HG02970 (cell line): ENCODE results near the gene SIGLEC1.

Source experiments
- ATAC-seq: cut with Tn5 transposase; IDR thresholded peaks from one replicate; pipeline ENCODE4 v1.9.1; 2021; ENCODE audit warnings: mild to moderate bottlenecking, moderate library complexity, moderate number of reproducible peaks; ENCODE audit not compliant: unreplicated experiment, low FRiP score

The SIGLEC1 gene

GRCh38 chr20:3702611-3703391, 9.6 kb downstream of the SIGLEC1 start:
- ATAC-seq = no peak

GRCh38 chr20:3701061-3701998, 11.1 kb downstream of the SIGLEC1 start:
- ATAC-seq = no peak

GRCh38 chr20:3699037-3699436, 13.4 kb downstream of the SIGLEC1 start:
- no peak for ATAC-seq

- no peak for ATAC-seq
These were observed 13.8 kb downstream of the SIGLEC1 start for GRCh38 chr20:3698591-3699001.

GRCh38 chr20:3697588-3698305, 14.7 kb downstream of the SIGLEC1 start:
- no peak for ATAC-seq

GRCh38 chr20:3696745-3697587, 15.4 kb downstream of the SIGLEC1 start:
- no peak for ATAC-seq

GRCh38 chr20:3696200-3696599, 16.2 kb downstream of the SIGLEC1 start:
- no peak for ATAC-seq

GRCh38 chr20:3694864-3695263, 17.5 kb downstream of the SIGLEC1 start:
- no peak for ATAC-seq

GRCh38 chr20:3693376-3693775, 19.0 kb downstream of the SIGLEC1 start:
- no peak for ATAC-seq

- ATAC-seq = no peak
These were observed 19.6 kb downstream of the SIGLEC1 start for GRCh38 chr20:3692706-3693294.

- ATAC-seq = no peak
These were observed 20.5 kb downstream of the SIGLEC1 start for GRCh38 chr20:3691897-3692296.

GRCh38 chr20:3691306-3691705, 21.1 kb downstream of the SIGLEC1 start:
- no peak for ATAC-seq

GRCh38 chr20:3690413-3690812, 22.0 kb downstream of the SIGLEC1 start:
- ATAC-seq = no peak

- ATAC-seq = no peak
These were observed 22.4 kb downstream of the SIGLEC1 start for GRCh38 chr20:3689978-3690377.

- ATAC-seq = no peak
These were observed 24.7 kb downstream of the SIGLEC1 start for GRCh38 chr20:3687655-3688054.

GRCh38 chr20:3686867-3687321, 25.5 kb downstream of the SIGLEC1 start:
- no peak for ATAC-seq

GRCh38 chr20:3686421-3686820, 26.0 kb downstream of the SIGLEC1 start:
- ATAC-seq = no peak

GRCh38 chr20:3685341-3685740, 27.1 kb downstream of the SIGLEC1 start:
- no peak for ATAC-seq
